RWPE2 (cell line): Measurements from ENCODE around the gene GPR135.

ENCODE experiments used
- ATAC-seq: fragments of 200-7000 bp; cut with Tn5 transposase; 3 replicates; pipeline ENCODE4 v1.9.1; 2021; ENCODE audit warnings: low read depth
- DNase-seq: peaks from one replicate; pipeline ENCODE4 v3.0.0-alpha.2; 2020; ENCODE audit warnings: low spot score
- H3K27ac ChIP-seq: fragments of 450-650 bp; 2 replicates; pipeline ENCODE4 v1.5.1; 2017; ENCODE audit warnings: mild to moderate bottlenecking; ENCODE audit not compliant: poor library complexity, severe bottlenecking
- H3K27me3 ChIP-seq: fragments of 250-450 bp; sonication (Bioruptor Pico); 2 replicates; pipeline ENCODE4 v1.5.1; 2021; ENCODE audit warnings: mild to moderate bottlenecking, moderate library complexity; ENCODE audit not compliant: insufficient read depth, poor library complexity, severe bottlenecking
- H3K36me3 ChIP-seq: fragments of 250-450 bp; sonication (Bioruptor Pico); 2 replicates; pipeline ENCODE4 v1.5.1; 2020; ENCODE audit warnings: low read depth, mild to moderate bottlenecking, moderate library complexity
- H3K4me1 ChIP-seq: fragments of 250-450 bp; sonication (Bioruptor Pico); 2 replicates; pipeline ENCODE4 v1.5.1; 2021; ENCODE audit warnings: mild to moderate bottlenecking, moderate library complexity; ENCODE audit not compliant: insufficient read depth, poor library complexity, severe bottlenecking
- H3K4me3 ChIP-seq: fragments of 250-450 bp; sonication (Bioruptor Pico); 2 replicates; pipeline ENCODE4 v1.5.1; 2021; ENCODE audit warnings: mild to moderate bottlenecking, moderate library complexity; ENCODE audit not compliant: severe bottlenecking
- H3K9me3 ChIP-seq: fragments of 250-450 bp; sonication (Bioruptor Pico); 2 replicates; pipeline ENCODE4 v1.5.1; 2021; ENCODE audit warnings: mild to moderate bottlenecking, moderate library complexity; ENCODE audit not compliant: severe bottlenecking
- TF ChIP-seq, protein P1 (sequence below): fragments of 450-650 bp; IDR thresholded peaks from one replicate; pipeline ENCODE4 v1.5.1; 2017; ENCODE audit warnings: mild to moderate bottlenecking, moderate library complexity; ENCODE audit not compliant: poor library complexity, severe bottlenecking

The GPR135 gene

DNA sequence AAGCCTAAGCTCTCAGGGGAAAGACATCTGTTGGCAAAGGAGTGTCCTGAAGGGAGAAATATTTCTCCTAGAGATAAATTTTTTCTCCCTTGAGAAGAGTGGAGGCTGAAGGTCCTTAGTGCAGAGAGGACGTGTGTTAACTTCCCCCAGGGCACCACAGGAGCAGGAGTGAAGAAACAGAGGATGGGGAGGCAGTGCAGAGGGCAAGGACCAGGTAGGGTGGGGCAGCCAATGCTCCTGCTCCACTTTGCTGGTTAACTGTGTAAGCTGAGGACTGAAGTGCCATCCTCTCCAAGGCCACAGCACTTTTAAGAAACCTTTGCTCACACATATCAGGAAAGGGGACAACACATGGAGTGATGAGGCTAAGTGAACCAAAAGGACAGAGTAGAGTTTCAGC, 15.0 kb upstream of the GPR135 start:
- H3K9me3 ChIP-seq = no peaks in the 10 kb centered on the region
- TF ChIP-seq, protein P1, sequence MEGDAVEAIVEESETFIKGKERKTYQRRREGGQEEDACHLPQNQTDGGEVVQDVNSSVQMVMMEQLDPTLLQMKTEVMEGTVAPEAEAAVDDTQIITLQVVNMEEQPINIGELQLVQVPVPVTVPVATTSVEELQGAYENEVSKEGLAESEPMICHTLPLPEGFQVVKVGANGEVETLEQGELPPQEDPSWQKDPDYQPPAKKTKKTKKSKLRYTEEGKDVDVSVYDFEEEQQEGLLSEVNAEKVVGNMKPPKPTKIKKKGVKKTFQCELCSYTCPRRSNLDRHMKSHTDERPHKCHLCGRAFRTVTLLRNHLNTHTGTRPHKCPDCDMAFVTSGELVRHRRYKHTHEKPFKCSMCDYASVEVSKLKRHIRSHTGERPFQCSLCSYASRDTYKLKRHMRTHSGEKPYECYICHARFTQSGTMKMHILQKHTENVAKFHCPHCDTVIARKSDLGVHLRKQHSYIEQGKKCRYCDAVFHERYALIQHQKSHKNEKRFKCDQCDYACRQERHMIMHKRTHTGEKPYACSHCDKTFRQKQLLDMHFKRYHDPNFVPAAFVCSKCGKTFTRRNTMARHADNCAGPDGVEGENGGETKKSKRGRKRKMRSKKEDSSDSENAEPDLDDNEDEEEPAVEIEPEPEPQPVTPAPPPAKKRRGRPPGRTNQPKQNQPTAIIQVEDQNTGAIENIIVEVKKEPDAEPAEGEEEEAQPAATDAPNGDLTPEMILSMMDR = no peak
- H3K4me3 ChIP-seq = no peak overlapping the region
- ATAC-seq (no peak), DNase-seq (no peak)
- peaks cover 52% of the 10 kb centered on the region for H3K36me3 ChIP-seq
- no peaks in the 10 kb centered on the region for H3K27me3 ChIP-seq
- H3K4me1 ChIP-seq = peaks cover 17% of the 10 kb centered on the region
- no peak overlapping the region for H3K27ac ChIP-seq

GRCh38 chr14:59478540-59478939, 13.4 kb upstream of the GPR135 start:
- DNase-seq (no peak), ATAC-seq (no peak)
- Histone ChIP-seq H3K27ac (no peak overlapping the region), H3K4me1 (peaks cover 17% of the 10 kb centered on the region), H3K4me3 (no peak overlapping the region), H3K9me3 (no peaks in the 10 kb centered on the region), H3K27me3 (no peaks in the 10 kb centered on the region), H3K36me3 (peaks cover 68% of the 10 kb centered on the region)
- TF ChIP-seq, protein P1 = no peak

GRCh38 chr14:59475709-59476108, 10.5 kb upstream of the GPR135 start:
- Histone ChIP-seq H3K4me1 (no peaks in the 10 kb centered on the region), H3K36me3 (peaks cover 87% of the 10 kb centered on the region), H3K27me3 (no peaks in the 10 kb centered on the region), H3K4me3 (no peak overlapping the region), H3K9me3 (no peaks in the 10 kb centered on the region), H3K27ac (no peak overlapping the region)
- DNase-seq = no peak
- TF ChIP-seq, protein P1 = no peak
- ATAC-seq = no peak

- TF ChIP-seq, protein P1 = no peak
- Histone ChIP-seq H3K9me3 (no peaks in the 10 kb centered on the region), H3K27me3 (no peaks in the 10 kb centered on the region), H3K36me3 (peaks cover 80% of the 10 kb centered on the region), H3K4me1 (no peaks in the 10 kb centered on the region), H3K4me3 (no peak overlapping the region), H3K27ac (no peak overlapping the region)
- DNase-seq (no peak), ATAC-seq (peak; percentile 67)
Observed at GRCh38 chr14:59474172-59474571, 9.0 kb upstream of the GPR135 start.

DNA sequence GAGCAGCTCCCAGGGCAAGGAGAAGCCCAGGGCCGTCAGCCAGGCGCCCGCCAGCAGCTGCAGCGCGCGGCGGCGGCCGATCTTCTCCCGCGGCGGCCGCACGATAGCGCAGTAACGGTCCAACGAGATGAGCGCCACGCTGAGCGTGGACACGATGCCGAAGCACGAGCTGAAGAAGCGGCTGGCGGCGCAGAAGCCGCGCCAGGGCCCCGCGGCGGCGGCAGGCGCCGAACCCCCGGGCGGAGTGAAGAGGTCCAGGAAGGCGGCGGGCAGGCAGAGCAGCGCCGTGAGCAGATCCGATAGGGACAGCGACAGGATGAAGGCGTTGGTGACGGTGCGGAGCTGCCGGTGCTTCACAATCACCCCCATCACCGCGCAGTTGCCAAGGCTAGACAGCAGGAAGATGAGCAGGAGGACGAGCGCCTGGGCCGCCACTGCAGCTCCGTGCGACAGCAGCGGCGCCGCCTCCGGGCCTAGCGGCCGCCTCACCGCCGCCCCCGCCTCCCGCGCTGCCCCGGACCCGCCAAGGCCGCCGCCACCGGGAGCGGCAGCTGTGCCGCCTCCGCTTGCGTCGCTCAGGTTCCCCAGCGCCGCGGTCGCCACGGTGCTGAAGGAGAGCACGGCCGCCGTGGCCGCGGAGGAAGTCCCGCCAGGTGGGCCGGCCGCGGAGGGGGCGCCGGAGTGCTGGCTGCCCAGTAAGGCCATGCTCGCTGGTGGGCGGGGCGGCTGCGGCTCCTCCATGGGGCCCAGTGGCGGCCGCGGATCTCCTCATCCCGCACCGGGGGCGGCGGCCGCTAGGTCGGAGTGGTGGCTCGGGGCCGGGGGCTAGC, 479 bp downstream of the GPR135 start:
- Histone ChIP-seq H3K27me3 (peaks cover 3% of the 10 kb centered on the region), H3K27ac (no peak overlapping the region), H3K4me1 (peaks cover 10% of the 10 kb centered on the region), H3K36me3 (peaks cover 39% of the 10 kb centered on the region), H3K9me3 (no peaks in the 10 kb centered on the region), H3K4me3 (peak overlapping the region; percentile 33)
- TF ChIP-seq, protein P1 = peak; percentile 7
- peak; percentile 72 for DNase-seq
- peak; percentile 67 for ATAC-seq
